Calu3 (cell line): ENCODE results near the gene OR2M7. TPM values are rescaled to one million over a fixed set of nuclear protein-coding genes. Genes with fewer than 3 reads are reported as not detected.

Source experiments
- BruUV-seq: library from RNA; stranded (reverse); fragments of 400-500 nt; replicated peaks from 2 replicates; lab custom pipeline; 2021; lab: Mats Ljungman, UMichigan
- CTCF ChIA-PET: fragments of 300-600 bp; sonication (Branson Sonifier 250); formaldehyde crosslinking; loops from one replicate; lab custom pipeline; 2022; ENCODE audit warnings: antibody characterized with exemption; lab: Charles Lee
- DNase-seq: peaks from one replicate; pipeline ENCODE4 v3.0.0; 2022
- H3K27ac Mint-ChIP-seq: one replicate; pipeline ENCODE4 v1.8.0; 2022; ENCODE audit warnings: mixed read lengths; ENCODE audit not compliant: unreplicated experiment
- H3K27me3 Mint-ChIP-seq: one replicate; pipeline ENCODE4 v1.8.0; 2022; ENCODE audit warnings: mixed read lengths; ENCODE audit not compliant: unreplicated experiment
- H3K36me3 Mint-ChIP-seq: one replicate; pipeline ENCODE4 v1.8.0; 2022; ENCODE audit warnings: mild to moderate bottlenecking, moderate library complexity, mixed read lengths; ENCODE audit not compliant: insufficient read depth, unreplicated experiment
- H3K4me1 Mint-ChIP-seq: one replicate; pipeline ENCODE4 v1.8.0; 2022; ENCODE audit warnings: mild to moderate bottlenecking, low read depth, mixed read lengths; ENCODE audit not compliant: unreplicated experiment
- H3K4me3 Mint-ChIP-seq: one replicate; pipeline ENCODE4 v1.8.0; 2022; ENCODE audit warnings: mild to moderate bottlenecking, low read depth, moderate library complexity, mixed read lengths; ENCODE audit not compliant: unreplicated experiment
- H3K9me3 Mint-ChIP-seq: one replicate; pipeline ENCODE4 v1.8.0; 2022; ENCODE audit warnings: low read depth, mixed read lengths; ENCODE audit not compliant: unreplicated experiment
- intact Hi-C: fragments of 100-400 bp; cut with micrococcal nuclease; formaldehyde crosslinking; loops from one replicate; pipeline ENCODE4 v1.10.0; 2022; ENCODE audit not compliant: unreplicated experiment
- total RNA-seq: library from RNA; stranded (reverse); gene quantifications from 2 replicates; pipeline ENCODE4 v1.2.3, GENCODE V29; 2022
- TF ChIP-seq, protein P1 (sequence below): fragments of 200-600 bp; IDR thresholded peaks from one replicate; pipeline ENCODE4 v1.8.0; 2022; ENCODE audit warnings: antibody characterized with exemption; ENCODE audit not compliant: unreplicated experiment

Gene OR2M7
- total RNA-seq, 1 experiment from 2014 or later, result not detected

DNA sequence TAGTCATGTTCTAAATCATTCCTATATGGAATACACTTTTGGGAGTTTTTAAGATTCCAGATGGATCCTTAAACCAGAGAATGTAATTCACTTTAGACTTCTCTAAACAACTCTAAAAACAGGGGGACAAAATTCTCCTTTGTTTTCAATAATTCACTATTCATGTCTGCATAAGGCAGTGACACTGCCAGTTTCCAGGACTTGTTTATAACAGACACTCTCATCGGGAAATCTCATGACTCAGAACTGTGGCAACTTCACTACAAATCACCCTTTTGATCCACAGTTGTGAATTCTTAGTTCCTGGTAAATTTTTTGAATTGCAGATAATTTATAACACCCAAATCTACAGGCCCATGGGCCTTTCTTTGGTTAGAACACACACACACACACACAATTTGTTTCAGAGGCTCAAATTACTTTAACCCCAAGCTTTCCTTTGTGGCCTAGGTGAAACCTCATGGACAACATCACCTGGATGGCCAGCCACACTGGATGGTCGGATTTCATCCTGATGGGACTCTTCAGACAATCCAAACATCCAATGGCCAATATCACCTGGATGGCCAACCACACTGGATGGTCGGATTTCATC, 36.9 kb upstream of the OR2M7 start, which contains the start of gene OR2T4:
Gene OR2T4 (plus strand): TSS at position 545 of the 595 bp plus-strand sequence. CDS start 0 bp downstream, at position 545.
- no peaks in the 10 kb centered on the region for H3K4me1 Mint-ChIP-seq
- no peaks in the 10 kb centered on the region for H3K36me3 Mint-ChIP-seq
- no peak for DNase-seq
- H3K4me3 Mint-ChIP-seq, result no peak within 1 kb of the TSS
- CTCF ChIA-PET, result no interaction called here
- intact Hi-C loops, result no loop called here
- H3K27ac Mint-ChIP-seq, result no peak within 1 kb of the TSS
- H3K27me3 Mint-ChIP-seq, result no peaks in the 10 kb centered on the region
- BruUV-seq, result no TSS peak
- H3K9me3 Mint-ChIP-seq, result peaks cover 16% of the 10 kb centered on the region
- TF ChIP-seq, protein P1, sequence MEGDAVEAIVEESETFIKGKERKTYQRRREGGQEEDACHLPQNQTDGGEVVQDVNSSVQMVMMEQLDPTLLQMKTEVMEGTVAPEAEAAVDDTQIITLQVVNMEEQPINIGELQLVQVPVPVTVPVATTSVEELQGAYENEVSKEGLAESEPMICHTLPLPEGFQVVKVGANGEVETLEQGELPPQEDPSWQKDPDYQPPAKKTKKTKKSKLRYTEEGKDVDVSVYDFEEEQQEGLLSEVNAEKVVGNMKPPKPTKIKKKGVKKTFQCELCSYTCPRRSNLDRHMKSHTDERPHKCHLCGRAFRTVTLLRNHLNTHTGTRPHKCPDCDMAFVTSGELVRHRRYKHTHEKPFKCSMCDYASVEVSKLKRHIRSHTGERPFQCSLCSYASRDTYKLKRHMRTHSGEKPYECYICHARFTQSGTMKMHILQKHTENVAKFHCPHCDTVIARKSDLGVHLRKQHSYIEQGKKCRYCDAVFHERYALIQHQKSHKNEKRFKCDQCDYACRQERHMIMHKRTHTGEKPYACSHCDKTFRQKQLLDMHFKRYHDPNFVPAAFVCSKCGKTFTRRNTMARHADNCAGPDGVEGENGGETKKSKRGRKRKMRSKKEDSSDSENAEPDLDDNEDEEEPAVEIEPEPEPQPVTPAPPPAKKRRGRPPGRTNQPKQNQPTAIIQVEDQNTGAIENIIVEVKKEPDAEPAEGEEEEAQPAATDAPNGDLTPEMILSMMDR, result no peak

DNA sequence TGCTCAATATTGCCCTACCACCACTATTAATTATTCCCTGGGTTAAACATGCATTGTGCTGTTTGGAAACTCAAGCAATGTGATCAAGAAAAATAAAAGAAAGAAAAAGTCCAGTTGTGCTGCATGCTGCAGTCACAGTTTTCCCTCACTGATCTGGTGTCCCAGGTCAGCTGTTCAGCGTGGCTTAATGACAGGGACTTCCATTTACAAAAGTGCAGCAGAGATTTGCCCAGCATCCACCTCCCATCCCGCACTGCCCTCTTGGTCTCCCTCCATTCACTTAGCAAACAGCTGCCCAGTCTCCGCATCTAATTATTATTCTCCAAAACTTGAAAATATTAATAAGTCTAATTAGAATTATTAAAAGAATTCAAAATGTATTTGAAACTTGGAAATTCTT, 35.0 kb upstream of the OR2M7 start:
- intact Hi-C loops, result no loop called here
- CTCF ChIA-PET, result no interaction called here
- TF ChIP-seq, protein P1, result no peak
- no peaks in the 10 kb centered on the region for H3K27me3 Mint-ChIP-seq
- no peaks in the 10 kb centered on the region for H3K4me1 Mint-ChIP-seq
- no peaks in the 10 kb centered on the region for H3K36me3 Mint-ChIP-seq
- no peak for DNase-seq
- H3K27ac Mint-ChIP-seq, result no peak overlapping the region
- BruUV-seq, result no TSS peak
- no peak overlapping the region for H3K4me3 Mint-ChIP-seq
- peaks cover 16% of the 10 kb centered on the region for H3K9me3 Mint-ChIP-seq

DNA sequence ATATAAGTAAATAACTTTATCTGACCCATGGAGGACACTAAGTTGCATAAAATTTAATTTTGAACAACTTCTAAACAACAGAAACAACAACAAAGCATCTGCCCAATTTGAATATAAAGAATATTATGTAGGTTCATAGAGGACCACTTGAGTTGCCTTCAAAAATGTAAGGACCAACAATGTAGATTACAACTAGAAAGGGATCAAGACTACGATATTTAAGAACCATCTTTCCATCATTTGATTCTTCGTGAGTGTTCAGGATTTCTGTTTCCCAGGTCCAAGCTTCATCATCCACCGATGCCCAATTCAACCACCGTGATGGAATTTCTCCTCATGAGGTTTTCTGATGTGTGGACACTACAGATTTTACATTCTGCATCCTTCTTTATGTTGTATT, 24.1 kb upstream of the OR2M7 start, which contains the start of gene OR14C36:
Gene OR14C36 (plus strand): TSS at position 301 of the 400 bp plus-strand sequence. CDS start 0 bp downstream, at position 301.
- TF ChIP-seq, protein P1, result no peak
- CTCF ChIA-PET, result no interaction called here
- H3K27me3 Mint-ChIP-seq, result no peaks in the 10 kb centered on the region
- no peaks in the 10 kb centered on the region for H3K4me1 Mint-ChIP-seq
- BruUV-seq, result no TSS peak
- intact Hi-C loops, result no loop called here
- no peak within 1 kb of the TSS for H3K4me3 Mint-ChIP-seq
- H3K36me3 Mint-ChIP-seq, result no peaks in the 10 kb centered on the region
- H3K27ac Mint-ChIP-seq, result no peak within 1 kb of the TSS
- H3K9me3 Mint-ChIP-seq, result peaks cover 9% of the 10 kb centered on the region
- no peak for DNase-seq

DNA sequence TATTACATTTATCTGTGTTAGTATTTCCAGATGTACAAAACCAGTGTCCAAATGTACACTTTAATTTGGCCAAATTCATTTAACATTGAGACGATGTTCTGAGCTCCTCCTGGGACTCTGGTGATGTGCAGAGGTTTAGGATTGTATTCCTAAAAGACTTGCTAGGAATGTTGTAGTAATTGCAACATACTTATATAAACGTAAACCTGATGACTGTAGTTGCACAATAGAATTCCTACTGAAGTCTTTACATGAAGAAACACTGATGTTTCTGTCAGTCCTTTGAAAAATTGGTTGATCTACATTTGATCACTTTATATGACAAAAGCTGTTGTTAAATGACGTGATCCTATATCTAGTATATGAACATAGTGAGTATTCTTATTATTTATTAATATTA, 19.1 kb upstream of the OR2M7 start:
- peaks cover 22% of the 10 kb centered on the region for H3K9me3 Mint-ChIP-seq
- no peaks in the 10 kb centered on the region for H3K36me3 Mint-ChIP-seq
- H3K4me3 Mint-ChIP-seq, result no peak overlapping the region
- DNase-seq, result no peak
- H3K27ac Mint-ChIP-seq, result no peak overlapping the region
- CTCF ChIA-PET, result no interaction called here
- H3K27me3 Mint-ChIP-seq, result no peaks in the 10 kb centered on the region
- TF ChIP-seq, protein P1, result no peak
- no peaks in the 10 kb centered on the region for H3K4me1 Mint-ChIP-seq
- no TSS peak for BruUV-seq
- intact Hi-C loops, result no loop called here
